CD8-positive, alpha-beta memory T cell (primary cell): ENCODE results near the gene KIFBP. TPM values are rescaled to one million over a fixed set of nuclear protein-coding genes. Genes with fewer than 3 reads are reported as not detected.

Source experiments
- CTCF ChIA-PET: fragments of 350-600 bp; sonication (Branson Sonifier 250); formaldehyde crosslinking; loops from one replicate; lab custom pipeline; 2021; ENCODE audit warnings: antibody characterized with exemption; lab: Charles Lee
- POLR2A ChIA-PET: fragments of 350-600 bp; sonication (Branson Sonifier 250); formaldehyde crosslinking; loops from one replicate; lab custom pipeline; 2021; ENCODE audit warnings: antibody characterized with exemption; lab: Charles Lee
- DNase-seq, 5 donors: peaks; one replicate each; pipeline versions ENCODE4 v3.0.0 to v3.0.0-alpha.2; 2020 to 2022; ENCODE audit warnings: mixed read lengths in 1 of 5
- H3K27ac ChIP-seq: one replicate; pipeline ENCODE4 v1.7.0; 2013; ENCODE audit warnings: low read depth, mild to moderate bottlenecking, low read length, moderate library complexity
- H3K27me3 ChIP-seq: 2 replicates; pipeline ENCODE4 v1.7.0; 2013; ENCODE audit warnings: low read length, mild to moderate bottlenecking; ENCODE audit not compliant: insufficient read depth, poor library complexity, severe bottlenecking
- H3K36me3 ChIP-seq: 2 replicates; pipeline ENCODE4 v1.7.0; 2013; ENCODE audit warnings: mild to moderate bottlenecking, low read length, moderate library complexity; ENCODE audit not compliant: insufficient read depth
- H3K4me1 ChIP-seq: 2 replicates; pipeline ENCODE4 v1.7.0; 2013; ENCODE audit warnings: mild to moderate bottlenecking, low read length, moderate library complexity; ENCODE audit not compliant: insufficient read depth
- H3K4me3 ChIP-seq: 2 replicates; pipeline ENCODE4 v1.7.0; 2013; ENCODE audit warnings: mild to moderate bottlenecking, low read length
- H3K9me3 ChIP-seq: 2 replicates; pipeline ENCODE4 v1.7.0; 2013; ENCODE audit warnings: mild to moderate bottlenecking, low read length
- H3K27ac Mint-ChIP-seq, 8 donors: one replicate each; pipeline ENCODE4 v1.8.0; 2020 to 2021; ENCODE audit warnings: mixed read lengths in 8 of 8, mild to moderate bottlenecking in 6 of 8, inconsistent platforms in 3 of 8, moderate library complexity in 3 of 8
- H3K27me3 Mint-ChIP-seq, 2 donors: one replicate each; pipeline ENCODE4 v1.8.0; 2020 to 2021; ENCODE audit warnings: mixed read lengths in 2 of 2, mild to moderate bottlenecking in 1 of 2, moderate library complexity in 1 of 2
- H3K36me3 Mint-ChIP-seq, 3 donors: one replicate each; pipeline ENCODE4 v1.8.0; 2020 to 2021; ENCODE audit warnings: mixed read lengths in 3 of 3, inconsistent platforms in 1 of 3, mild to moderate bottlenecking in 1 of 3
- H3K4me1 Mint-ChIP-seq, 3 donors: one replicate each; pipeline ENCODE4 v1.8.0; 2020 to 2021; ENCODE audit warnings: mixed read lengths in 3 of 3, inconsistent platforms in 1 of 3, mild to moderate bottlenecking in 1 of 3
- H3K4me3 Mint-ChIP-seq, 7 donors: one replicate each; pipeline ENCODE4 v1.8.0; 2020 to 2021; ENCODE audit warnings: mixed read lengths in 7 of 7, mild to moderate bottlenecking in 6 of 7, moderate library complexity in 4 of 7, inconsistent platforms in 2 of 7
- H3K9me3 Mint-ChIP-seq, 5 donors: one replicate each; pipeline ENCODE4 v1.8.0; 2020 to 2022; ENCODE audit warnings: mixed read lengths in 5 of 5, mild to moderate bottlenecking in 3 of 5, moderate library complexity in 2 of 5, inconsistent platforms in 1 of 5
- polyA plus RNA-seq: library from polyadenylated mRNA; unstranded; fragments of 300-500 nt; fragmentation: Illumina TruSeq; gene quantifications from one replicate; pipeline ENCODE4 v1.2.3, GENCODE V29; 2021
- total RNA-seq, 2 experiments: library from RNA; stranded (reverse); gene quantifications; one replicate each; pipeline ENCODE4 v1.2.3, GENCODE V29; 2021

The KIFBP gene
- total and polyA plus RNA-seq, 3 experiments from 2014 or later, result 5.2 to 21.0 (median 19.3) TPM

GRCh38 chr10:69045441-69046300 is 57.1 kb downstream of the KIFBP start:
- H3K27ac ChIP-seq, result peak overlapping the region; percentile 45
- Mint-ChIP-seq H3K27ac (peak overlapping the region; percentile 88 to 100 (median 98)), H3K27me3 (no peaks in the 10 kb centered on the region), H3K9me3 (no peaks in the 10 kb centered on the region), H3K4me1 (peaks cover 31 to 50% (median 36%) of the 10 kb centered on the region in 3 donors), H3K4me3 (peak overlapping the region; percentile 5 to 83 (median 75)), H3K36me3 (peaks cover 0 to 3% (median 0%) of the 10 kb centered on the region in 3 donors)
- ChIA-PET POLR2A (interaction anchor here (0.6 to 2.4 kb wide), 5 partner anchors 9 to 47 kb away, joined by 3 to 22 read pairs (median 6); partner anchors contain the start of gene SRGN), CTCF (interaction anchor here (0.8 to 2.3 kb wide), 6 partner anchors 15 to 48 kb away, joined by 3 to 8 read pairs (median 5); partner anchors contain the start of gene SRGN)
- DNase-seq, result peak in 3 of 5 donors; percentile 28 to 68 (median 67)
- H3K9me3 ChIP-seq, result no peaks in the 10 kb centered on the region
- H3K36me3 ChIP-seq, result no peaks in the 10 kb centered on the region
- no peaks in the 10 kb centered on the region for H3K27me3 ChIP-seq
- peaks cover 40% of the 10 kb centered on the region for H3K4me1 ChIP-seq
- H3K4me3 ChIP-seq, result no peak overlapping the region

GRCh38 chr10:69047111-69047832 is 58.7 kb downstream of the KIFBP start:
- Mint-ChIP-seq H3K27me3 (no peaks in the 10 kb centered on the region), H3K4me1 (peaks cover 34 to 54% (median 42%) of the 10 kb centered on the region in 3 donors), H3K27ac (peak overlapping the region in 7 of 8 donors; percentile 21 to 100 (median 68)), H3K4me3 (peak overlapping the region in 1 of 7 donors; percentile 58), H3K9me3 (no peaks in the 10 kb centered on the region), H3K36me3 (peaks cover 0 to 3% (median 0%) of the 10 kb centered on the region in 3 donors)
- no peaks in the 10 kb centered on the region for H3K9me3 ChIP-seq
- no peaks in the 10 kb centered on the region for H3K27me3 ChIP-seq
- no peak overlapping the region for H3K27ac ChIP-seq
- ChIA-PET CTCF (interaction anchor here (1.6 kb wide), 1 partner anchor 45 kb away, joined by 3 read pairs; no protein-coding TSS in a partner anchor), POLR2A (no interaction called here)
- no peaks in the 10 kb centered on the region for H3K36me3 ChIP-seq
- DNase-seq, result no peak
- peaks cover 40% of the 10 kb centered on the region for H3K4me1 ChIP-seq
- no peak overlapping the region for H3K4me3 ChIP-seq

DNA sequence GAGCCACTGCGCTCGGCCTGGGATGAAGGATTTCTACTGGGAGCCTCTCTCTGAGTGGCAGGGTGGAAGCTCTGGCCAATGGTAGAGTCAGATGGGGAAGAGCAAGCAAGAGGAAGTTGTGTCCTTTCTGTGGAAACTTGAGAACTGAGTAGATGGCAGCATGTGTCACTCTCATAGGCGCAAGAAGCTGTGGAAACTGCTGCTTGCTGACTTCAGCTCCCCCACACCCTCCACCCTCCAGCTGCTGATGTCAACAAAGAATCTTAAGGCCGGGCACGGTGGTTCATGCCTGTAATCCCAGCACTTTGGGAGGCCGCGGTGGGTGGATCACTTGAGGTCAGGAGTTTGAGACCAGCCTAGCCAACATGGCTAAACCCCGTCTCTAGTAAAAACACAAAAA is 59.5 kb downstream of the KIFBP start:
- no peaks in the 10 kb centered on the region for H3K9me3 Mint-ChIP-seq
- Histone ChIP-seq H3K36me3 (no peaks in the 10 kb centered on the region), H3K9me3 (no peaks in the 10 kb centered on the region), H3K4me3 (no peak overlapping the region), H3K4me1 (peaks cover 40% of the 10 kb centered on the region), H3K27me3 (no peaks in the 10 kb centered on the region), H3K27ac (no peak overlapping the region)
- H3K4me3 Mint-ChIP-seq, result no peak overlapping the region
- H3K36me3 Mint-ChIP-seq, result peaks cover 0 to 3% (median 0%) of the 10 kb centered on the region in 3 donors
- H3K27me3 Mint-ChIP-seq, result no peaks in the 10 kb centered on the region
- peaks cover 34 to 48% (median 42%) of the 10 kb centered on the region in 3 donors for H3K4me1 Mint-ChIP-seq
- peak overlapping the region in 7 of 8 donors; percentile 17 to 77 (median 47) for H3K27ac Mint-ChIP-seq
- ChIA-PET POLR2A (interaction anchor here (0.7 to 1.1 kb wide), 2 partner anchors 17 to 181 kb away, joined by 3 to 6 read pairs; no protein-coding TSS in a partner anchor), CTCF (interaction anchor here (1.2 to 1.6 kb wide), 2 partner anchors 44 to 46 kb away, joined by 3 read pairs; no protein-coding TSS in a partner anchor)
- DNase-seq, result no peak

- POLR2A ChIA-PET, result no interaction called here
- no peak overlapping the region for H3K4me3 Mint-ChIP-seq
- Histone ChIP-seq H3K27ac (no peak overlapping the region), H3K27me3 (no peaks in the 10 kb centered on the region), H3K9me3 (no peaks in the 10 kb centered on the region), H3K36me3 (no peaks in the 10 kb centered on the region), H3K4me1 (peaks cover 30% of the 10 kb centered on the region), H3K4me3 (no peak overlapping the region)
- DNase-seq, result no peak
- H3K36me3 Mint-ChIP-seq, result peaks cover 0 to 3% (median 0%) of the 10 kb centered on the region in 3 donors
- H3K27me3 Mint-ChIP-seq, result no peaks in the 10 kb centered on the region
- no peak overlapping the region for H3K27ac Mint-ChIP-seq
- CTCF ChIA-PET, result interaction anchor here (1.0 to 1.3 kb wide), 2 partner anchors 31 to 38 kb away, joined by 3 to 6 read pairs; no protein-coding TSS in a partner anchor
- no peaks in the 10 kb centered on the region for H3K9me3 Mint-ChIP-seq
- H3K4me1 Mint-ChIP-seq, result peaks cover 25 to 36% (median 30%) of the 10 kb centered on the region in 3 donors
Observed at GRCh38 chr10:69049566-69049961, 61.0 kb downstream of the KIFBP start.

DNA sequence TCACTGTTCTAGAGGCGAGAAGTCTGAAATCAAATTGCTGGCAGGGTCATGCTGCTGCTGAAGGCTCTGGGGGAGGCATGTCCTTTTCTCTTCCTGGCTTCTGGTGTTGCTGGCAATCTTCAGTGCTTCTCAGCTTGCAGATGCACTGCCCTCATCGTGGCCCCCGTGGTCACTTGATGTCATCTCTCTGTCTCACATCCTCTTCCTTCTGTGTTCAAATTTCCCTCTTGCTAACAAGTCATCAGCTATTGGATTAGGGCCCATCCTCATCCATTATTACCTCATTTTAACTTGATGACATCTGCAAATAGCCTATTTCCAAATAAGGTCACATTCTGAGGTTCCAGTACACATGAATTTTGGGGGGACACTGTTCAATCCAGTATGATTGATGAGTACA is 62.7 kb downstream of the KIFBP start:
- Mint-ChIP-seq H3K4me1 (peaks cover 23 to 34% (median 32%) of the 10 kb centered on the region in 3 donors), H3K4me3 (no peak overlapping the region), H3K9me3 (no peaks in the 10 kb centered on the region), H3K36me3 (no peaks in the 10 kb centered on the region), H3K27me3 (no peaks in the 10 kb centered on the region), H3K27ac (peak overlapping the region in 2 of 8 donors; percentile 6 to 67)
- DNase-seq, result no peak
- CTCF ChIA-PET, result no interaction called here
- Histone ChIP-seq H3K4me3 (no peak overlapping the region), H3K36me3 (no peaks in the 10 kb centered on the region), H3K27ac (no peak overlapping the region), H3K9me3 (no peaks in the 10 kb centered on the region), H3K27me3 (no peaks in the 10 kb centered on the region), H3K4me1 (peaks cover 18% of the 10 kb centered on the region)
- POLR2A ChIA-PET, result no interaction called here

DNA sequence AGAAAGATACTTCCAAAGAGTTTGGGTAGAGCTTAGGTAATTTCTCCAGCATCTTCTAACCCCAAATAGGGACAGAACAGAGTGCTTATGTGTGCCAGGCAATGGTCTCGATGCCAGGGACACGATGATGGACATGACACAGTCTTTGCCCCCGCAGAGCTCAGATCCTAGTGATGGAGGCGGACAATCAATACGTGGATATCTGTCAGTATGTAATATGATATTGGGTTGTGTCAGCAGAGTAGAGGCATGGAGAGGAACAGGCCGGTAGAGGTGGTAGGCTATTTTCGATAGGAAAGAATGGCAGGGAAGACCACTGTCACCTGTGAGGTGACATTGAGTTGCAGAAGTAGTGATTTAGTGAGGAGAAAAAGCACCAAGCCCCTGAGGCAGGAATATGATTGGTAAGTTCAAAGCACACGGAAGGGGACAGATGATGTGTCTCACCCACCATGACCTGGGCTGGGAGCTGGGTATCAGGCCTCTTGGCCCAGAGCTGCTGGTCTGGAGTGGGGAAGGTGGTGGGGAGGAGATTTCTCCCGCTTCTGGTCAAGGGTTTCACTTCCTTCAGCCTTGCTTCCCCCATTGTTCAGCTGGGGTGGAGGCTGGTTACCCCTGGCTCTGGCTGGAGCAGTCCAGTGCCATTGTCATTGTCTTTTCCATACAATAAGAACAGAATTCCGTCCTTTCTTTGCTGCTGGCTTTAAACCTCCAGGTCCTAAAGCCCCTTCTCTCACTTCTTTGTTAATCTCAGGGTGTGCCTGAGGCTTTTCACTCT is 63.3 kb downstream of the KIFBP start:
- H3K27ac ChIP-seq, result no peak overlapping the region
- Mint-ChIP-seq H3K9me3 (no peaks in the 10 kb centered on the region), H3K4me3 (no peak overlapping the region), H3K27ac (peak overlapping the region in 2 of 8 donors; percentile 6 to 67), H3K4me1 (peaks cover 25 to 37% (median 36%) of the 10 kb centered on the region in 3 donors), H3K36me3 (no peaks in the 10 kb centered on the region), H3K27me3 (no peaks in the 10 kb centered on the region)
- CTCF ChIA-PET, result no interaction called here
- peaks cover 19% of the 10 kb centered on the region for H3K4me1 ChIP-seq
- no peaks in the 10 kb centered on the region for H3K9me3 ChIP-seq
- no peaks in the 10 kb centered on the region for H3K36me3 ChIP-seq
- no peak for DNase-seq
- H3K27me3 ChIP-seq, result no peaks in the 10 kb centered on the region
- POLR2A ChIA-PET, result no interaction called here
- H3K4me3 ChIP-seq, result no peak overlapping the region

- Mint-ChIP-seq H3K27me3 (no peaks in the 10 kb centered on the region), H3K4me1 (peaks cover 34 to 41% (median 40%) of the 10 kb centered on the region in 3 donors), H3K4me3 (no peak overlapping the region), H3K36me3 (no peaks in the 10 kb centered on the region), H3K9me3 (no peaks in the 10 kb centered on the region), H3K27ac (peak overlapping the region in 3 of 8 donors; percentile 38 to 84 (median 64))
- Histone ChIP-seq H3K27ac (no peak overlapping the region), H3K4me3 (no peak overlapping the region), H3K27me3 (no peaks in the 10 kb centered on the region), H3K4me1 (peaks cover 27% of the 10 kb centered on the region), H3K36me3 (no peaks in the 10 kb centered on the region), H3K9me3 (no peaks in the 10 kb centered on the region)
- ChIA-PET POLR2A (no interaction called here), CTCF (no interaction called here)
- no peak for DNase-seq
Observed at GRCh38 chr10:69052736-69053135, 64.1 kb downstream of the KIFBP start.
